ENCODE data around the gene IL6R. TPM values are rescaled to one million over a fixed set of nuclear protein-coding genes. Genes with fewer than 3 reads are reported as not detected.

Gene IL6R
- total RNA-seq, 4 donors from 2014 or later: 271 to 435 (median 367) TPM

GRCh38 chr1:154429118-154429517 lies 24.0 kb downstream of the IL6R start:
- H3K4me1 ChIP-seq: peaks cover 97 to 98% of the 10 kb centered on the region in 2 donors
- peak overlapping the region; percentile 99 to 100 (median 100) for H3K27ac ChIP-seq
- TF ChIP-seq CTCF (IDR thresholded peaks at IDR 0.05 in 4 of 5, conservative IDR thresholded peaks at IDR 0.05 in 1 of 5): no peak
- TF ChIP-seq POLR2A (IDR thresholded peaks at IDR 0.05): no peak
- no peak overlapping the region for H3K4me3 ChIP-seq
- intact Hi-C loops (cut with DNase I; ENCODE audit: low total_unique reads) (loop anchor here (10.0 kb wide), 1 partner anchor 794 kb away; the partner anchor contains the start of gene CHTOP), in situ Hi-C loops (cut with MboI; ENCODE audit: low sequenced_read_pairs in 4 of 4) (no loop called here)
- H3K27me3 ChIP-seq: no peaks in the 10 kb centered on the region
- no peak for ATAC-seq
- H3K9me3 ChIP-seq: no peaks in the 10 kb centered on the region
- no peak for DNase-seq
- peaks cover 0 to 38% of the 10 kb centered on the region in 2 donors for H3K36me3 ChIP-seq

- ATAC-seq: no peak
- Histone ChIP-seq H3K27me3 (no peaks in the 10 kb centered on the region), H3K4me1 (peaks cover 97% of the 10 kb centered on the region in 2 donors), H3K27ac (peak overlapping the region; percentile 99 to 100 (median 100)), H3K4me3 (no peak overlapping the region), H3K36me3 (peaks cover 0 to 47% of the 10 kb centered on the region in 2 donors), H3K9me3 (no peaks in the 10 kb centered on the region)
- TF ChIP-seq POLR2A (IDR thresholded peaks at IDR 0.05) (no peak), CTCF (IDR thresholded peaks at IDR 0.05 in 4 of 5, conservative IDR thresholded peaks at IDR 0.05 in 1 of 5) (no peak)
- in situ Hi-C loops (cut with MboI; ENCODE audit: low sequenced_read_pairs in 4 of 4): no loop called here
- intact Hi-C loops (cut with DNase I; ENCODE audit: low total_unique reads): loop anchor here (5.0 to 10.0 kb wide), 3 partner anchors 208 to 795 kb away; partner anchors contain the start of genes CHTOP and UBAP2L
- DNase-seq: no peak
Observed at GRCh38 chr1:154429841-154430611, 24.9 kb downstream of the IL6R start.

GRCh38 chr1:154430903-154431302 lies 25.8 kb downstream of the IL6R start:
- DNase-seq (no peak), ATAC-seq (no peak)
- no peak overlapping the region for H3K4me3 ChIP-seq
- no peaks in the 10 kb centered on the region for H3K9me3 ChIP-seq
- TF ChIP-seq POLR2A (IDR thresholded peaks at IDR 0.05) (no peak), CTCF (IDR thresholded peaks at IDR 0.05 in 4 of 5, conservative IDR thresholded peaks at IDR 0.05 in 1 of 5) (no peak)
- H3K27me3 ChIP-seq: no peaks in the 10 kb centered on the region
- in situ Hi-C loops (cut with MboI; ENCODE audit: low sequenced_read_pairs in 4 of 4): no loop called here
- H3K36me3 ChIP-seq: peaks cover 0 to 55% of the 10 kb centered on the region in 2 donors
- H3K27ac ChIP-seq: peak overlapping the region; percentile 99 to 100 (median 100)
- intact Hi-C loops (cut with DNase I; ENCODE audit: low total_unique reads): loop anchor here (1.0 to 5.0 kb wide), 3 partner anchors 11 to 431 kb away; partner anchors contain the start of gene UBAP2L
- peaks cover 89 to 90% of the 10 kb centered on the region in 2 donors for H3K4me1 ChIP-seq

GRCh38 chr1:154431586-154432373 lies 26.6 kb downstream of the IL6R start:
- in situ Hi-C loops (cut with MboI; ENCODE audit: low sequenced_read_pairs in 4 of 4): no loop called here
- ATAC-seq: peak; percentile 51 to 66
- H3K4me1 ChIP-seq: peaks cover 80 to 82% of the 10 kb centered on the region in 2 donors

More at GRCh38 chr1:154431586-154432373, 26.6 kb downstream of the IL6R start:
- intact Hi-C loops (cut with DNase I; ENCODE audit: low total_unique reads): loop anchor here (1.0 to 5.0 kb wide), 3 partner anchors 11 to 431 kb away; partner anchors contain the start of gene UBAP2L
- Histone ChIP-seq H3K27me3 (no peaks in the 10 kb centered on the region), H3K4me3 (no peak overlapping the region), H3K9me3 (no peaks in the 10 kb centered on the region), H3K36me3 (peaks cover 0 to 64% of the 10 kb centered on the region in 2 donors), H3K27ac (peak overlapping the region; percentile 80 to 100 (median 91))
- peak in 1 of 2 donors; percentile 25 for TF ChIP-seq POLR2A (IDR thresholded peaks at IDR 0.05)
- TF ChIP-seq CTCF (IDR thresholded peaks at IDR 0.05 in 4 of 5, conservative IDR thresholded peaks at IDR 0.05 in 1 of 5): no peak
- peak; percentile 74 to 85 for DNase-seq
